ENCODE results near the gene AJM1. TPM values are rescaled to one million over a fixed set of nuclear protein-coding genes. Genes with fewer than 3 reads are reported as not detected.
"Not testable (repeated sequence)": the region's sequence is repeated elsewhere in the genome, so short reads cannot be mapped to it uniquely, and the experiment has no call there.

The AJM1 gene
- total RNA-seq, 1 donor from 2014 or later, result 0.80 TPM

GRCh38 chr9:136832581-136832980 lies 9.7 kb upstream of the AJM1 start:
- DNase-seq (ENCODE audit: low spot score), result no peak
- H3K4me3 Mint-ChIP-seq (ENCODE audit: unreplicated experiment), result no peak overlapping the region
- peaks cover 13% of the 10 kb centered on the region for H3K36me3 Mint-ChIP-seq (ENCODE audit: low read depth, unreplicated experiment)
- H3K9me3 Mint-ChIP-seq (ENCODE audit: unreplicated experiment), result no peaks in the 10 kb centered on the region
- peaks cover 7% of the 10 kb centered on the region for H3K27me3 Mint-ChIP-seq (ENCODE audit: unreplicated experiment)
- TF ChIP-seq CTCF (IDR thresholded peaks at IDR 0.05; ENCODE audit: unreplicated experiment), result no peak
- H3K4me1 Mint-ChIP-seq (ENCODE audit: unreplicated experiment), result no peaks in the 10 kb centered on the region
- no peak overlapping the region for H3K27ac Mint-ChIP-seq (ENCODE audit: unreplicated experiment)

DNA sequence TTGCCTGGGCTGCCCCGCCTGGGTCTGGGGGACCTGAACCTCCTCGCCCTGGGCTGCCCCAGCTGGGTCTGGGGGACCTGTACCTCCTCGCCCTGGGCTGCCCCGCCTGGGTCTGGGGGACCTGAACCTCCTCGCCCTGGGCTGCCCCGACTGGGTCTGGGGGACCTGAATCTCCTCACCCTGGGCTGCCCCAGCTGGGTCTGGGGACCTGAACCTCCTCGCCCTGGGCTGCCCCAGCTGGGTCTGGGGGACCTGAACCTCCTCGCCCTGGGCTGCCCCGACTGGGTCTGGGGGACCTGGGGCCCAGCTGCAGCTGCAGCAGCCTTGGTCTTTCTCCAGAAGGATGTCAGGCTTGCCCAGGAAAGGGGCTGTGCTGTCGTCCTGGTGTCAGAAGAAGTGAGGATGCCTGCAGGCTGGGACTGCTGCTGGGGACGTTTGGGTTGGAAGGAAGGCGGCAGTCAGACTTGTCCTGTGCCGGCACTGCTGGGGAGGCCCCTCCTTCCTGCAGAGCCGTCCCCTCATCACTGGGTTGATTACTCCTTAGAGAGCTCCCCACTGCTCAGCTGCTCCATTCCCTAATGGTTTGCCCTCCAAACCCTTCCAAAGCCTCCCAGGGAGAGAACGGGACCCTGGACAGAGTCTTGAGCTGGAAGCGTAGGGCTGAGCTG lies 8.8 kb upstream of the AJM1 start:
- Mint-ChIP-seq H3K36me3 (ENCODE audit: low read depth, unreplicated experiment) (peaks cover 13% of the 10 kb centered on the region), H3K4me3 (ENCODE audit: unreplicated experiment) (peak overlapping the region; percentile 85)
- H3K27me3 Mint-ChIP-seq (ENCODE audit: unreplicated experiment); H3K4me1 Mint-ChIP-seq (ENCODE audit: unreplicated experiment); H3K9me3 Mint-ChIP-seq (ENCODE audit: unreplicated experiment); DNase-seq (ENCODE audit: low spot score); H3K27ac Mint-ChIP-seq (ENCODE audit: unreplicated experiment): not testable (repeated sequence)

DNA sequence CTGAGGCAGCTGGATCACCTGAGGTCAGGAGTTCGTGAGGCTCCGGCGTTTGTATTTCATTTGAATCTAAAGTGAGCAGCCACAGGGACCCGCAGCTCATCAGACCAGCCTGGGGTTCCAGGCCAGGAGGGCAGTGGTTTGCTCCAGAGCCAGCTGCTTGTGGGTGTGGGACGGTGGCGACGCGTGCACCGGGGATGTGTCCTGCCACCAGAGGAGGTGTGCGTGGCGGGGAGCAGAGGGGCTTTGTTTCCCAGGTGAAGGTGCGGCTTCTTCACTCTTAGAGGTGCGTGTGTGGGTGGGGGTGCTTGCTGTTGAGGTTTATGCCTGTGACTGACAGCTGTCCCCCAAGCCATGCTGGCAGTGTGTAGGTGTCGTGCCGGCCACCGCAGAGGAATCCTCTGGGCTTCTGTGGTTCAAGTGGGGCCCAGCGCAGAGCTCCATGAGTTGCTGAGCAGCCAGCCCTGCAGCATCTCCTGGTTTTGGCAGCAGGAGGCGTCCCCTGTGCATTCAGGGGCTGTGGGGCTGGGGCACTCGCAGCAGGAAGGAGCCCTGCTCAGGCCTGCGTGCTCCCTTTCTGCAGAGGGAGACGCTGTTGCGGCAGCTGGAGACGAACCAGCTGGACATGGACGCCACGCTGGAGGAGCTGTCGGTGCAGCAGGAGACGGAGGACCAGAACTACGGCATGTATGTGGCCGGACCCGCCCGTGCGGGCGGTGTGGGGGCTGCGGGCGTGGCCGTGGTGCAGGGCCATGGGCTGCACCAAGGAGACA lies 6.9 kb upstream of the AJM1 start:
- H3K4me1 Mint-ChIP-seq (ENCODE audit: unreplicated experiment), result no peaks in the 10 kb centered on the region
- peaks cover 17% of the 10 kb centered on the region for H3K36me3 Mint-ChIP-seq (ENCODE audit: low read depth, unreplicated experiment)
- no peak overlapping the region for H3K4me3 Mint-ChIP-seq (ENCODE audit: unreplicated experiment)
- peaks cover 13% of the 10 kb centered on the region for H3K27me3 Mint-ChIP-seq (ENCODE audit: unreplicated experiment)
- no peaks in the 10 kb centered on the region for H3K9me3 Mint-ChIP-seq (ENCODE audit: unreplicated experiment)
- DNase-seq (ENCODE audit: low spot score), result no peak
- no peak for TF ChIP-seq CTCF (IDR thresholded peaks at IDR 0.05; ENCODE audit: unreplicated experiment)
- H3K27ac Mint-ChIP-seq (ENCODE audit: unreplicated experiment), result no peak overlapping the region

DNA sequence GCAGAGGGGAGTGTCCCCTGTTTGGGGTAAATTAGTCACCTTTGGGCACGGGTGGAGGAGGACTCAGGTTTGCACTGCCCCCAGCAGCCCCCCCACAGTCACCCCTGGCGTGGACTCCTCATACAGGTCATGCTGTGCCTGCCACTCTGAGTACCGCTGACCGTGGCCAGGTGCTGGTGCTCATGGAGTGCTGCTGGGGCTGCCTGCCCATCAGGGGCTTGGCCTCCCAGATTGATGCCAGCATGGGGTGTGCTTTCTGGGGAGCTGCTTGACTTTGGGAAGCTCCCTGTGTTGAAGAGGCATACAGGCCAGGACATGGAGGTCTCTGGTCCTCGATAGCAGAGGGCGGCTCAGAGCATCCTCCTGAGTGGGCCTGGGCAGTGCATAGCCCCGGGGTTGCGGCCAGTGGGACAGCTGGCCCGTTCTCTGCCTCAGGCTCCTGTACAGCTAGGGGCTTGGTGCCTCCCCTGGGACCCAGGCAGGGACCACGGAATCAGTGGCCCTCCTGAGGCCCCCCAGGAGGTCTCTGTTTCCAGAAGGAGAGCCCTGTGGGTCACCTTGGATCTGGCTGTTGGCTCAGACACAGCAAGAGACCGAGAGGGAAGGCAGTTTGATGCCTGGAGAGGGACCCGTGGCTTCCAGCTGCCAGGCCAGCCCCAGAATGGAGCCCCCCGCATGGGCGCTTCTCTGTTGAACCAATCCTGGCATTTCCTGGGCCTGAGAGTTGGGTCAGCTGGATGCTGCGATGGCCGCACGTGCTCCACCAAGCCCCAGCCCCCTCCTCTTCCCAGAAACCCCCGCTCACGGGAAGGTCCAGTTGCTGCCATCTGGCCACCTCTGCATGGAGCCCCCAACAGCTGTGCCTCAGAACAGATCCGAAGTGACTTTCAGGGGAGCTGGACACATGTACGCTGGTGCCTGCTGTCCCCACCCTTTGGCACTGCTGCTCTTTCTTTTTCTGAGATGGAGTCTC lies 6.1 kb upstream of the AJM1 start:
- Mint-ChIP-seq H3K36me3 (ENCODE audit: low read depth, unreplicated experiment) (peaks cover 14% of the 10 kb centered on the region), H3K27me3 (ENCODE audit: unreplicated experiment) (peaks cover 13% of the 10 kb centered on the region), H3K27ac (ENCODE audit: unreplicated experiment) (no peak overlapping the region), H3K9me3 (ENCODE audit: unreplicated experiment) (no peaks in the 10 kb centered on the region), H3K4me1 (ENCODE audit: unreplicated experiment) (no peaks in the 10 kb centered on the region), H3K4me3 (ENCODE audit: unreplicated experiment) (no peak overlapping the region)
- no peak for TF ChIP-seq CTCF (IDR thresholded peaks at IDR 0.05; ENCODE audit: unreplicated experiment)
- no peak for DNase-seq (ENCODE audit: low spot score)

GRCh38 chr9:136837146-136837855 lies 5.0 kb upstream of the AJM1 start:
- Mint-ChIP-seq H3K27ac (ENCODE audit: unreplicated experiment) (no peak overlapping the region), H3K27me3 (ENCODE audit: unreplicated experiment) (peaks cover 13% of the 10 kb centered on the region), H3K9me3 (ENCODE audit: unreplicated experiment) (no peaks in the 10 kb centered on the region), H3K4me3 (ENCODE audit: unreplicated experiment) (no peak overlapping the region), H3K4me1 (ENCODE audit: unreplicated experiment) (no peaks in the 10 kb centered on the region), H3K36me3 (ENCODE audit: low read depth, unreplicated experiment) (peaks cover 10% of the 10 kb centered on the region)
- no peak for DNase-seq (ENCODE audit: low spot score)
- no peak for TF ChIP-seq CTCF (IDR thresholded peaks at IDR 0.05; ENCODE audit: unreplicated experiment)

- H3K36me3 Mint-ChIP-seq (ENCODE audit: low read depth, unreplicated experiment); H3K9me3 Mint-ChIP-seq (ENCODE audit: unreplicated experiment); H3K4me1 Mint-ChIP-seq (ENCODE audit: unreplicated experiment); H3K27ac Mint-ChIP-seq (ENCODE audit: unreplicated experiment); H3K4me3 Mint-ChIP-seq (ENCODE audit: unreplicated experiment); DNase-seq (ENCODE audit: low spot score): not testable (repeated sequence)
- H3K27me3 Mint-ChIP-seq (ENCODE audit: unreplicated experiment), result peaks cover 13% of the 10 kb centered on the region
These were observed 4.4 kb upstream of the AJM1 start for GRCh38 chr9:136837856-136838277.

Data from endothelial cell (in vitro differentiated cells).